Cardiac muscle cell (in vitro differentiated cells and primary cell): ENCODE data around the gene M6PR. TPM values are rescaled to one million over a fixed set of nuclear protein-coding genes. Genes with fewer than 3 reads are reported as not detected.
A peak's percentile ranks its signal among the peaks of the same experiment; 100 is the strongest.
"Not testable (repeated sequence)": the region's sequence is repeated elsewhere in the genome, so short reads cannot be mapped to it uniquely, and the experiment has no call there.

Source experiments
- DNase-seq, 2 donors: peaks; one replicate each; pipeline versions ENCODE4 v3.0.0 to v3.0.0-alpha.2; 2010 to 2017; ENCODE audit warnings: low read depth in 1 of 2, low spot score in 1 of 2
- H3K27ac ChIP-seq: fragments of 200-600 bp; sonication (generic); 2 replicates; pipeline ENCODE4 v1.5.1; 2016
- H3K27me3 ChIP-seq: fragments of 200-600 bp; sonication (generic); 2 replicates; pipeline ENCODE4 v1.6.0; 2016; ENCODE audit warnings: control low read depth
- H3K36me3 ChIP-seq: fragments of 200-600 bp; sonication (generic); 2 replicates; pipeline ENCODE4 v1.5.1; 2016; ENCODE audit warnings: control low read depth
- H3K4me1 ChIP-seq: fragments of 200-600 bp; sonication (generic); 2 replicates; pipeline ENCODE4 v1.8.1; 2017; ENCODE audit warnings: low read depth, mild to moderate bottlenecking, mixed run types
- H3K4me3 ChIP-seq: fragments of 200-600 bp; sonication (generic); 2 replicates; pipeline ENCODE4 v1.5.1; 2016; ENCODE audit warnings: mild to moderate bottlenecking
- H3K9me3 ChIP-seq: fragments of 200-600 bp; sonication (generic); 2 replicates; pipeline ENCODE4 v1.5.1; 2017; ENCODE audit warnings: low read depth, mild to moderate bottlenecking, control low read depth
- polyA plus RNA-seq: library from polyadenylated mRNA; unstranded; fragments of >200 nt; fragmentation: Nextera tagmentation; extraction: Ambion mirVana; gene quantifications from 2 replicates; pipeline ENCODE4 v1.2.1, GENCODE V29; 2016
- total RNA-seq: library from RNA; depleted of rRNA; stranded (reverse); fragments of >200 nt; gene quantifications from 2 replicates; pipeline ENCODE4 v1.2.3, GENCODE V29; 2016
- TF ChIP-seq, protein P1 (sequence below): IDR thresholded peaks from 2 replicates; pipeline ENCODE4 v1.5.1; 2012; ENCODE audit warnings: low read depth, mild to moderate bottlenecking, low read length

The M6PR gene
- total and polyA plus RNA-seq, 2 experiments from 2014 or later: 91.2 to 108 TPM

DNA sequence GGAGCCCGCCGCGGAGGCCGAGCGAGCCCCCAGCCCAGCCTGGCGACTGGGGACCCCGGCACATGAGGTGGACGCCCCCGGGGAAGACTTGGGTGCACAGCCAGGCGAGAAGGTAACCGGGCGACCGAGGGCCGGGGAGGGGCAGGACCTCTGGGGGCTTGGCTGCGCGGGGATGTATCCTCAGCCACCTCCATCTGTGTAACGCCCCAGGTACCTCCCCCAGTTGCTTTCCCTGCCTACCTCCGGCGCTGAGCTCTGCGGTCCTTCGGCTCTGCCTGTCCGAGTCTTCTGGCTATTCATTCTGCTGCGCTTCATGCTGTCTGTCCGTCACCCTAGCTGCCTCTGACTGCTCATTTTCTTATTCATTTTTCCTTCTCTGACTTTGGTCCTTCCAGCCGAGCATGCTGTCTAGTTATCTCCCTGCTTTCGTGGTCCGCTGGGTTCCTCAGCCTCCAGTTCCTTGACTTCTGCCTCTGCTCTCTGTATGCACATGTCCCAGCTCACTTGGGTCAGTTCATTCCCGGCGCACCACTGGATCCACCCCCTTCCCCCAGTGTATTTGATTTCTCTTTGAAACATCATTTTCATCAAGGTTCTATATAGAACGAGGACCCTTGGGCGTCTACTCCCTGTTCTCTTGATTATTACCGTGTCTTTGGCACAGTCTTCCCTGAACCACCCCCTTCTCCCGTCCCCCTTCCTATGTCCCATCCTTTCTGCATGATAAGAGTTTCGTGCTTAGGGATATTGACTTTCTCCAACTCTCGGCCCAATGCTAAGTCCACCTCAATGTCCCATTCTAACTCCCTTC lies 34.5 kb downstream of the M6PR start:
- H3K4me3 ChIP-seq: peak overlapping the region; percentile 52
- H3K4me1 ChIP-seq: peaks cover 21% of the 10 kb centered on the region
- H3K27ac ChIP-seq: peak overlapping the region; percentile 64
- peaks cover 2% of the 10 kb centered on the region for H3K36me3 ChIP-seq
- no peaks in the 10 kb centered on the region for H3K9me3 ChIP-seq
- DNase-seq: peak; percentile 64 to 73
- no peaks in the 10 kb centered on the region for H3K27me3 ChIP-seq
- TF ChIP-seq, protein P1, sequence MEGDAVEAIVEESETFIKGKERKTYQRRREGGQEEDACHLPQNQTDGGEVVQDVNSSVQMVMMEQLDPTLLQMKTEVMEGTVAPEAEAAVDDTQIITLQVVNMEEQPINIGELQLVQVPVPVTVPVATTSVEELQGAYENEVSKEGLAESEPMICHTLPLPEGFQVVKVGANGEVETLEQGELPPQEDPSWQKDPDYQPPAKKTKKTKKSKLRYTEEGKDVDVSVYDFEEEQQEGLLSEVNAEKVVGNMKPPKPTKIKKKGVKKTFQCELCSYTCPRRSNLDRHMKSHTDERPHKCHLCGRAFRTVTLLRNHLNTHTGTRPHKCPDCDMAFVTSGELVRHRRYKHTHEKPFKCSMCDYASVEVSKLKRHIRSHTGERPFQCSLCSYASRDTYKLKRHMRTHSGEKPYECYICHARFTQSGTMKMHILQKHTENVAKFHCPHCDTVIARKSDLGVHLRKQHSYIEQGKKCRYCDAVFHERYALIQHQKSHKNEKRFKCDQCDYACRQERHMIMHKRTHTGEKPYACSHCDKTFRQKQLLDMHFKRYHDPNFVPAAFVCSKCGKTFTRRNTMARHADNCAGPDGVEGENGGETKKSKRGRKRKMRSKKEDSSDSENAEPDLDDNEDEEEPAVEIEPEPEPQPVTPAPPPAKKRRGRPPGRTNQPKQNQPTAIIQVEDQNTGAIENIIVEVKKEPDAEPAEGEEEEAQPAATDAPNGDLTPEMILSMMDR: no peak

DNA sequence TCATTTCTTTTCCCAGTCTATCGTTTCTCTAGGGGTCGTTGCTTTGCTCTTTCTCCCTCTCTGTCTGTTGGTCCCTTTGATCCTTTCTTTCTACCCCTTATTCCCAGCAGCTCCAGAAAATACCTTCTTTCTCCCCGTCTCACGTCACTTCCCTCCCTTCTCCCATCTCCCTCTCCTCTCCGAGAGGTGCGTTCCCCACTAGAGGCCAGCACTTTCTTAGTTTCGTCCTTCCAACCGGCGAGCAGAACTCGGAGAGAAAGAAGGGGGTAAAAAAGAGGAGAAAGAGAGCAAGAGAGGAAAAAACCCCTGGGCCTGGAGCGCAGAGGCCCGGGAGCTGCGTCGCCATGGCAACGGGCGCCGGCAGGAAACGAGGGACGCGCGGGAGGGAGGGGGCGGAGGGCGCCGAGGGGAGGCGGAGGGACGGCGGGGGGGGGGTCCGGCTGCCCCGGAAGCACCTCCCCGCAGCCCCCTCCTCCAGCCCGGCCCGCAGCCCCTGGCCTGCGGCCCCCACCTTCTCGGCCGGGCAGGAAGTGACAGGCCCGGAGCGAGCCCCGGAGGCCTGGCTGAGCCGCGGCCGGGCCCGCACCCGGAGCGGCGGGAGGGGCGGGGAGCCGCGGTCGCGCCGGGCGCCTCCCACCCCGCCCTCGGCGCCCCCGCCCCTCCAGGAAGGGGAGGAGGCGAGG lies 35.3 kb downstream of the M6PR start, which contains the start of gene PHC1:
PHC1 (plus strand) TSS at position 477 of the 683 bp plus-strand sequence. CDS start 3,169 bp downstream, outside the sequence.
- peak; percentile 80 to 89 for DNase-seq
- Histone ChIP-seq H3K4me1 (peaks cover 21% of the 10 kb centered on the region), H3K27ac (peak within 1 kb of the TSS; percentile 89), H3K4me3 (peak within 1 kb of the TSS; percentile 52)
- TF ChIP-seq, protein P1: peak; percentile 51
- H3K9me3 ChIP-seq, H3K36me3 ChIP-seq, H3K27me3 ChIP-seq: not testable (repeated sequence)

DNA sequence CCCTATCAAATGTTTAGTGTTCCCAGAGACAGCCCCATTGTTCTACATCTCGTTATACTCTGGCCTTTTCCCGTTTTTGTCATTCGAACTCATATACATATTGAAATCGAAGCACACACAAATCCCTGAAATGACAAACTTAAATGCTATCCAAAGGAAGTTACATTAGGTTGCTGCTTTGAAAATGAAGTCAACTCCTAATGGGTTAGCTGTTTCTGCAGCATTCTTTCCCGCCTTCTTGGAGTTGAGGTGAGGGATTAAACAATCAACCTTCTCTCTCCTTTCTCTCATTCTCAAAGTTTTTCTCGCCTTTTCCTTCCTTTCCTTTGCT lies 35.8 kb downstream of the M6PR start:
- peaks cover 21% of the 10 kb centered on the region for H3K4me1 ChIP-seq
- no peaks in the 10 kb centered on the region for H3K9me3 ChIP-seq
- no peaks in the 10 kb centered on the region for H3K36me3 ChIP-seq
- H3K4me3 ChIP-seq: peak overlapping the region; percentile 52
- H3K27me3 ChIP-seq: no peaks in the 10 kb centered on the region
- peak in 1 of 2 donors; percentile 19 for DNase-seq
- TF ChIP-seq, protein P1: no peak
- peak overlapping the region; percentile 89 for H3K27ac ChIP-seq

DNA sequence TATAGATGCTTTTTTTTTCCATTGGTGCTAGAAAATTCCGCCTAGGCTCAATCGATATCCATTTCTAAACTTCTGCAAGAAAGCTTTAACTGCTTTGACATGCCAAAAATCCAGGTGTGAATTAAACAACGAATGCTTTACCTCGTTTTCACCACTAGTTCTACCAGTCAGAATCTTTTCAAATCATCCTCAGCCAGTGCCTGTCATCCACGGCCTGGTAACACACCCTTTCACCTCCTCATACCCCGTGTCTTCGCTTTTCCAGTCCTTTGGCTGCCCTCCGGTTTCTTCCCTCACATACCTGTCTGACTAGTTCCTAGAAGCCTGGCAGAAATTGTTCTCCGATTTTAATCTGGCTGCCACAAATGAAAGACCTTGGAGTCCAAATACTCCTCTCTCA lies 36.5 kb downstream of the M6PR start:
- Histone ChIP-seq H3K36me3 (no peaks in the 10 kb centered on the region), H3K27ac (peak overlapping the region; percentile 89), H3K4me3 (peak overlapping the region; percentile 52), H3K4me1 (peaks cover 21% of the 10 kb centered on the region), H3K27me3 (no peaks in the 10 kb centered on the region), H3K9me3 (no peaks in the 10 kb centered on the region)
- TF ChIP-seq, protein P1: no peak
- no peak for DNase-seq

DNA sequence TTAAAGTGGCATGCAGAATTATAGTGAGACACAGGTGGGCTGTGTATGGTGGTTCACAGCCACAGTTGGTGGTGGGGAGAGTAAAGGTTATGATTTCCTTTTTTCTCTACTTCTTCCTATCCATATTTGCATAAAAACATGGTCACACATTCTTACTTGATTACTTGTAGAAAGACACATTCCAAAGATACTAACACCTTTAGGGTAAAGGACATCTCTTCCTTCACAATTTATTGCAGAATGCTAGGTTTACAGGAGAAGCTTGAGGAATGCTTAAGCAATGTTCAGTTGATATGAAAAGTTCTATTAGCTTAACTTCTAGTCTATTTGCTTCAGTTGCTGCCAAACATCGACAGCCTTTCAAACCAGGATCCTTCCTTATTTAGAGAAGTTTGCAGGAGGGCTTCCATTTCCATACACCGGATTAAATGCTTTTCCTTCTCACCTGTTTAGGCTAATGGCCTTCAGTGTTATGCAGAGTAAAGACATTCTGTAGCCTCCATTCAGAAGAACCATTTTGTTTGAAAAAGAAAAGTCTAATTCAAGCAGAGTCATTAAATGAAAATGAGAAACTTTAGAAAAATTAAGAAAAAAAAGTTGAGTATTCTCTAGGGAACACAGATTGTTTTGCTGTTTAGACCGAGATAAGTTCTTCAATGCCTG lies 37.7 kb downstream of the M6PR start:
- Histone ChIP-seq H3K27me3 (no peaks in the 10 kb centered on the region), H3K36me3 (no peaks in the 10 kb centered on the region), H3K4me1 (peaks cover 21% of the 10 kb centered on the region), H3K4me3 (no peak overlapping the region), H3K27ac (peak overlapping the region; percentile 89), H3K9me3 (no peaks in the 10 kb centered on the region)
- DNase-seq: no peak
- TF ChIP-seq, protein P1: no peak
